Esophagus squamous epithelium (tissue), 4 donors: ENCODE results near the gene GNPTG.

Source experiments
- CTCF ChIP-seq, 6 experiments: fragments of 450-650 bp in 4 of 6; fragments of 200-600 bp in 2 of 6; sonication (generic) in 2 of 6; IDR thresholded peaks; one replicate each; pipeline ENCODE4 v1.5.1; 2016 to 2019; ENCODE audit warnings: antibody characterized with exemption in 6 of 6, mild to moderate bottlenecking in 4 of 6, moderate library complexity in 4 of 6
- POLR2A ChIP-seq, 4 donors: fragments of 450-650 bp; IDR thresholded peaks; one replicate each; pipeline ENCODE4 v1.6.1; 2017; ENCODE audit warnings: antibody characterized with exemption in 4 of 4, mild to moderate bottlenecking in 4 of 4, moderate library complexity in 3 of 4

GRCh38 chr16:1375298-1375640, 23.5 kb downstream of the GNPTG start:
- TF ChIP-seq CTCF (IDR thresholded peaks at IDR 0.05) (no peak), POLR2A (IDR thresholded peaks at IDR 0.05) (no peak)
